ENCODE data around the gene ANKFN1.

The ANKFN1 gene

GRCh38 chr17:56314026-56314425, 160.8 kb downstream of the ANKFN1 start:
- CTCF ChIA-PET, result no interaction called here
- TF ChIP-seq CTCF (conservative IDR thresholded peaks at IDR 0.05; ENCODE audit: low read depth), result no peak
- DNase-seq (ENCODE audit: low spot score), result no peak
- no peak overlapping the region for H3K27ac ChIP-seq
- POLR2A ChIA-PET (ENCODE audit: low non-redundant PET), result no interaction called here

GRCh38 chr17:56314984-56315602, 161.8 kb downstream of the ANKFN1 start:
- CTCF ChIA-PET, result no interaction called here
- no peak overlapping the region for H3K27ac ChIP-seq
- TF ChIP-seq CTCF (conservative IDR thresholded peaks at IDR 0.05; ENCODE audit: low read depth), result no peak
- no peak for DNase-seq (ENCODE audit: low spot score)
- POLR2A ChIA-PET (ENCODE audit: low non-redundant PET), result no interaction called here

GRCh38 chr17:56316604-56317003, 163.3 kb downstream of the ANKFN1 start:
- ChIA-PET POLR2A (ENCODE audit: low non-redundant PET) (no interaction called here), CTCF (interaction anchor here (1.5 kb wide), 1 partner anchor 11 kb away, joined by 4 read pairs; no protein-coding TSS in a partner anchor)
- H3K27ac ChIP-seq, result no peak overlapping the region
- TF ChIP-seq CTCF (conservative IDR thresholded peaks at IDR 0.05; ENCODE audit: low read depth), result no peak
- DNase-seq (ENCODE audit: low spot score), result no peak

GRCh38 chr17:56317351-56318208, 164.3 kb downstream of the ANKFN1 start:
- POLR2A ChIA-PET (ENCODE audit: low non-redundant PET), result no interaction called here
- no peak overlapping the region for H3K27ac ChIP-seq
- no peak for DNase-seq (ENCODE audit: low spot score)
- no peak for TF ChIP-seq CTCF (conservative IDR thresholded peaks at IDR 0.05; ENCODE audit: low read depth)
- CTCF ChIA-PET, result interaction anchor here (0.7 to 1.5 kb wide), 3 partner anchors 12 to 225 kb away, joined by 3 to 4 read pairs (median 4); no protein-coding TSS in a partner anchor

- H3K27ac ChIP-seq, result no peak overlapping the region
- DNase-seq (ENCODE audit: low spot score), result peak; percentile 44
- peak; percentile 70 for TF ChIP-seq CTCF (conservative IDR thresholded peaks at IDR 0.05; ENCODE audit: low read depth)
- CTCF ChIA-PET, result interaction anchor here (0.6 to 1.1 kb wide), 5 partner anchors 20 to 793 kb away, joined by 3 read pairs; no protein-coding TSS in a partner anchor
- POLR2A ChIA-PET (ENCODE audit: low non-redundant PET), result no interaction called here
Measured at GRCh38 chr17:56319531-56319930, 166.3 kb downstream of the ANKFN1 start.

- TF ChIP-seq CTCF (conservative IDR thresholded peaks at IDR 0.05; ENCODE audit: low read depth), result no peak
- CTCF ChIA-PET, result no interaction called here
- H3K27ac ChIP-seq, result no peak overlapping the region
- POLR2A ChIA-PET (ENCODE audit: low non-redundant PET), result no interaction called here
- no peak for DNase-seq (ENCODE audit: low spot score)
Measured at GRCh38 chr17:56320443-56320842, 167.2 kb downstream of the ANKFN1 start.

Data from RWPE1 (cell line).